Stomach (tissue), 9 donors: Measurements from ENCODE around the gene GTPBP4. TPM values are rescaled to one million over a fixed set of nuclear protein-coding genes. Genes with fewer than 3 reads are reported as not detected.

Source experiments
- DNase-seq, 2 donors: peaks; one replicate each; pipeline versions ENCODE4 v3.0.0 to v3.0.0-alpha.2; 2013 to 2019
- H3K27ac ChIP-seq, 5 donors: fragments of 200-600 bp in 4 of 5; sonication (generic) in 4 of 5; one replicate each; pipeline ENCODE4 v1.5.1; 2013 to 2019; ENCODE audit warnings: mild to moderate bottlenecking in 1 of 5, moderate library complexity in 1 of 5
- H3K27me3 ChIP-seq, 3 donors: fragments of 200-600 bp; sonication (generic); one replicate each; pipeline ENCODE4 v1.5.1; 2017 to 2019; ENCODE audit warnings: mixed run types in 1 of 3
- H3K36me3 ChIP-seq, 4 donors: fragments of 200-600 bp; sonication (generic); 1 replicate in 3 of 4; 2 replicates in 1 of 4; pipeline ENCODE4 v1.5.1; 2016 to 2019
- H3K4me1 ChIP-seq, 4 donors: fragments of 200-600 bp; sonication (generic); one replicate each; pipeline ENCODE4 v1.5.1; 2016 to 2019
- H3K4me3 ChIP-seq, 4 donors: fragments of 200-600 bp; sonication (generic) in 3 of 4; one replicate each; pipeline ENCODE4 v1.5.1; 2016 to 2019; ENCODE audit warnings: mild to moderate bottlenecking in 1 of 4
- H3K9me3 ChIP-seq, 4 donors: fragments of 200-600 bp; sonication (generic); one replicate each; pipeline ENCODE4 v1.5.1; 2016 to 2019
- EP300 ChIP-seq: sonication (generic); formaldehyde crosslinking; IDR thresholded peaks from one replicate; pipeline ENCODE4 v1.6.1; 2017; ENCODE audit warnings: antibody characterized with exemption
- POLR2A ChIP-seq, 4 donors: fragments of 450-650 bp; IDR thresholded peaks; one replicate each; pipeline ENCODE4 v1.6.1; 2016; ENCODE audit warnings: antibody characterized with exemption in 4 of 4, control low read depth in 2 of 4, mild to moderate bottlenecking in 1 of 4, moderate library complexity in 1 of 4
- POLR2AphosphoS5 ChIP-seq, 3 donors: sonication (generic); formaldehyde crosslinking; IDR thresholded peaks; one replicate each; pipeline ENCODE4 v1.6.1; 2016; ENCODE audit warnings: antibody characterized with exemption in 3 of 3
- WGBS, 5 donors: extraction: QIAGEN DNeasy Blood & Tissue Kit in 3 of 5; methylation state at CpG; one replicate each; pipeline versions ENCODE4 v1.1.5 to v1.1.7; 2013 to 2018; 5-methylcytosine and 5-hydroxymethylcytosine counted together
- intact Hi-C: fragments of 100-400 bp; cut with DNase I; formaldehyde crosslinking; loops from one replicate; pipeline ENCODE4 v1.15.1; 2023; ENCODE audit warnings: low total_unique reads
- polyA plus RNA-seq, 3 donors: library from polyadenylated mRNA; stranded (reverse); fragments of 200-250 nt; gene quantifications; one replicate each; pipeline ENCODE4 v1.2.3, GENCODE V29; 2013
- total RNA-seq, 5 donors: library from RNA; depleted of rRNA; stranded (reverse); fragments of >200 nt; gene quantifications; one replicate each; pipeline versions ENCODE4 v1.1.0 to v1.2.3, GENCODE V29; 2014 to 2016
- TF ChIP-seq, protein P1 (sequence below), 7 experiments: fragments of 450-650 bp in 4 of 7; fragments of 200-600 bp in 3 of 7; sonication (generic) in 3 of 7; IDR thresholded peaks; one replicate each; pipeline ENCODE4 v1.5.1; 2016 to 2019; ENCODE audit warnings: antibody characterized with exemption in 7 of 7, control low read depth in 2 of 7, mild to moderate bottlenecking in 1 of 7
- donor health status: healthy with polysubstance abuse.
- donor health status: Bipolar disorder and iron deficiency.
- donor health status: healthy.

Gene GTPBP4
- total and polyA plus RNA-seq, 8 donors = 8.8 to 61.7 (median 16.8) TPM

DNA sequence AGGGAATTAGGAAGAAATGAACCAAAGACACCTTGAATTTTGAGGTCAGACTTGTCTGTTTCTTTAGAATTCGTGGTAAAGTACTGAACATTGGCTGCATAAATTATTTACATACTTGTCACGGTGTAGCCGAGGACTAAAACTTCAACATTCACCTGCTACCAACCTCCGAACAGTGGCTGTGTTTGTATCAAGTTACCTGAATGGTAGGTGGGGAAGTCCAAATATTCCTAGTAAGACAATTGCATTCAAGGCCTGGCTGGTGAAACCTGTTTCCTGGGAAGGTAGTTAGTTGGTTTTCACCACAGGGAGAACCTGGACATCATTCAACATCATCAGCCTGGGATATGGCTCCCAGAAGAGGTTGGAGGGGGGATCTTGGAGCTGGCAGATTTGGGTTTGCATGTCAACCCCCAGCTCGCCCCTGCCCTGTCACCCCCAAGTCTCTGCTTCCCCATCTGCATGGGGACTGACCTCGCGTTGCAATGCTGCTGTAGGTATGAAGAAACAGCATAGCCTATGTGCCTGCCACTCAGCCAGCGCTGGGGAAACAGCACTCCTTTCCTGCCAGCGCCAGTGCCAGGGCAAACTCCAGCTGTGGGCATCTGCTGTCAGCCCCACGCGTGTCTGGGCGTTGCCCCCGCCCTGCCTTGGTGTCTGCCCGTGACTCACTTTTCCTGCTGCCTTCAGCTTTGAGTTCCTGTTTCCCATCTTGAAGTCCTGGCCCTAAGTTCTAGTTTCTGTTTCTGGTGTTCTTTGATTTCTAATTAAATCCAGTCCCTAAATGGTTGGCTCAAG lies 44.0 kb upstream of the GTPBP4 start:
- peaks cover 7 to 22% (median 9%) of the 10 kb centered on the region in 4 donors for H3K4me1 ChIP-seq
- peak overlapping the region; percentile 55 to 88 (median 76) for H3K27ac ChIP-seq
- H3K27me3 ChIP-seq = no peaks in the 10 kb centered on the region
- intact Hi-C loops = no loop called here
- WGBS, 5 donors = 35 to 48% (median 39%) methylated on average over 11 to 14 of the region's 14 CpGs
- DNase-seq = peak; percentile 70
- H3K9me3 ChIP-seq = no peaks in the 10 kb centered on the region
- no peaks in the 10 kb centered on the region for H3K36me3 ChIP-seq
- peak overlapping the region in 1 of 4 donors; percentile 20 for H3K4me3 ChIP-seq
- TF ChIP-seq POLR2AphosphoS5 (IDR thresholded peaks at IDR 0.05) = peak in 2 of 3 donors; percentile 35 to 69
- TF ChIP-seq POLR2A (IDR thresholded peaks at IDR 0.05) = no peak

DNA sequence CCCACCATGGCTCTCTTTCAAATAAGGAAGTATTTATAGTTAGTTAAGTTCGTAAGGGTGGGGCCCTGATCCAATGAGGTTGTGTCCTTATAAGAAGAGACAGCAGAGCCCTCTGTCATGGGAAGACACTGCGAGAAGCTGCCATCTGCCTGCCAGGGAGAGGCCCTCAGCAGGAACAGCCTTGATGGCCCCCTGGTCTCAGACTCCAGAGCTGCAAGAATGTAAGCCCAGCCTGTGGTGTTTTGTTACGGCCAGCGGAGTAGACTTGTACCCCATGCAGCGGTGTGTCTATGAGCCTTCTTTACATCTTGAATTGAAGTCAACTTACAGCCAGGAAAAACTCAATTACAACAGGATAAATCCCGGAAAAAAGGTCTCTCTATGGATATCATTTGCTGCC lies 42.5 kb upstream of the GTPBP4 start:
- H3K36me3 ChIP-seq = no peaks in the 10 kb centered on the region
- WGBS, 5 donors = 91 to 95% (median 94%) methylated on average over 6 of the region's 6 CpGs
- H3K4me1 ChIP-seq = peaks cover 7 to 22% (median 9%) of the 10 kb centered on the region in 4 donors
- intact Hi-C loops = no loop called here
- no peak overlapping the region for H3K27ac ChIP-seq
- H3K9me3 ChIP-seq = no peaks in the 10 kb centered on the region
- H3K4me3 ChIP-seq = no peak overlapping the region
- TF ChIP-seq POLR2A (IDR thresholded peaks at IDR 0.05) = no peak
- no peak for TF ChIP-seq POLR2AphosphoS5 (IDR thresholded peaks at IDR 0.05)
- no peak for DNase-seq
- H3K27me3 ChIP-seq = no peaks in the 10 kb centered on the region

DNA sequence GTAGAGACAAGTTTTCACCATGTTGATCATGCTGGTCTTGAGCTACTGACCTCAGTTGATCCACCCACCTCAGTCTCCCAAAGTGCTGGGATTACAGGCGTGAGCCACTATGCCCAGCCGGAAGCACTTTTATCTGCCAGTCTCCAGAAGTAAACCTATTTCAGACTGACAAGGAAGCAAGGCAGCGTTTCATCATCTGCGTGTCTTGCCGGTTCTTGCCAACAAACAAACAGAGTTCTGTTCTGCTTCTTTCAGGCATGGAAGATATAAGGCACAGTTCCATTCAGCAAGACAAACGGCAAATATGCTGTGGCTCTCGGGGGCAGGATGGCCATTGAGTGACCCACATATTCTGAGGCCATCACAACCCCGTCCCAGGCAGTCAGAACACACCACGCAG lies 41.2 kb upstream of the GTPBP4 start:
- H3K9me3 ChIP-seq = no peaks in the 10 kb centered on the region
- peak overlapping the region in 2 of 5 donors; percentile 16 to 24 for H3K27ac ChIP-seq
- no peak overlapping the region for H3K4me3 ChIP-seq
- TF ChIP-seq, protein P1, sequence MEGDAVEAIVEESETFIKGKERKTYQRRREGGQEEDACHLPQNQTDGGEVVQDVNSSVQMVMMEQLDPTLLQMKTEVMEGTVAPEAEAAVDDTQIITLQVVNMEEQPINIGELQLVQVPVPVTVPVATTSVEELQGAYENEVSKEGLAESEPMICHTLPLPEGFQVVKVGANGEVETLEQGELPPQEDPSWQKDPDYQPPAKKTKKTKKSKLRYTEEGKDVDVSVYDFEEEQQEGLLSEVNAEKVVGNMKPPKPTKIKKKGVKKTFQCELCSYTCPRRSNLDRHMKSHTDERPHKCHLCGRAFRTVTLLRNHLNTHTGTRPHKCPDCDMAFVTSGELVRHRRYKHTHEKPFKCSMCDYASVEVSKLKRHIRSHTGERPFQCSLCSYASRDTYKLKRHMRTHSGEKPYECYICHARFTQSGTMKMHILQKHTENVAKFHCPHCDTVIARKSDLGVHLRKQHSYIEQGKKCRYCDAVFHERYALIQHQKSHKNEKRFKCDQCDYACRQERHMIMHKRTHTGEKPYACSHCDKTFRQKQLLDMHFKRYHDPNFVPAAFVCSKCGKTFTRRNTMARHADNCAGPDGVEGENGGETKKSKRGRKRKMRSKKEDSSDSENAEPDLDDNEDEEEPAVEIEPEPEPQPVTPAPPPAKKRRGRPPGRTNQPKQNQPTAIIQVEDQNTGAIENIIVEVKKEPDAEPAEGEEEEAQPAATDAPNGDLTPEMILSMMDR (IDR thresholded peaks at IDR 0.05) = no peak
- peak in 1 of 3 donors; percentile 13 for TF ChIP-seq POLR2AphosphoS5 (IDR thresholded peaks at IDR 0.05)
- H3K36me3 ChIP-seq = no peaks in the 10 kb centered on the region
- H3K27me3 ChIP-seq = no peaks in the 10 kb centered on the region
- WGBS, 5 donors = 66 to 73% (median 70%) methylated on average over 9 of the region's 9 CpGs
- DNase-seq = no peak
- peaks cover 7 to 22% (median 9%) of the 10 kb centered on the region in 4 donors for H3K4me1 ChIP-seq
- intact Hi-C loops = no loop called here

DNA sequence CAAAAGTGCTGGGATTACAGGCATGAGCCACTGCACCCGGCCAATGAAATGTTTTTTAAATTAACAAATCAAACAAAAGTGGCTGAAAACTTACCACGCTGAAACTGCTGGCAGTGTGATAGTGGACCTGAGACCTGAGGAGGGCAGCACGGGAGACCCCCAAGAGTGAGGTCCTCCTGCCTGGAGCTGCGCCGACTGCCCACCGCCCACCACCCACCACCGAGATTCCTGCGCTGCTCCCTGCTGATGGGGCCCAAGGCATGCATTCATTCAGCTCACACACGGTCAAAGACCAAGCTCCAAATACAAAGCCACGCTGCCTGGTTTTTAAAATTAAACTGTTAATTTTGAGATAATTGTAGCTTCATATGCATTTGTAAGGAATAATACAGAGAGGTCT lies 40.4 kb upstream of the GTPBP4 start:
- TF ChIP-seq POLR2A (IDR thresholded peaks at IDR 0.05) (no peak), POLR2AphosphoS5 (IDR thresholded peaks at IDR 0.05) (no peak), EP300 (no peak)
- peaks cover 7 to 22% (median 9%) of the 10 kb centered on the region in 4 donors for H3K4me1 ChIP-seq
- H3K27ac ChIP-seq = no peak overlapping the region
- H3K27me3 ChIP-seq = no peaks in the 10 kb centered on the region
- no peaks in the 10 kb centered on the region for H3K9me3 ChIP-seq
- intact Hi-C loops = no loop called here
- WGBS, 5 donors = 89 to 97% (median 96%) methylated on average over 10 of the region's 10 CpGs
- no peak for DNase-seq
- no peaks in the 10 kb centered on the region for H3K36me3 ChIP-seq
- no peak overlapping the region for H3K4me3 ChIP-seq

DNA sequence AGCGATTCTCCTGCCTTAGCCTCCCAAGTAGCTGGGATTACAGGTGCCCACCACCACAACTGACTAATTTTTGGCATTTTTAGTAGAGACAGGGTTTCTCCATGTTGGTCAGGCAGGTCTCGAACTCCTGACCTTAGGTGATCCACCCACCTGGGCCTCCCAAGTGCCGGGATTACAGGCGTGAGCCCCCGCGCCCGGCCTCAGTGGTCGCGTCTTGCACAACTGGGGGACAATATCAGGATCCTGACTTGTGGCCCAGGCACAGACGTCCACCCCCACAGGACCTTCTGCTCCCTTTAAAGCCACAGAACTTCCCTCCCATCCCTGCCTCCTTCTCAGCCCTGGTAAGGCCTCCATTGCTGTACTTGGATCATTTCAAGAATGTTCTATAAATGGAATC lies 39.9 kb upstream of the GTPBP4 start:
- Histone ChIP-seq H3K27ac (no peak overlapping the region), H3K9me3 (no peaks in the 10 kb centered on the region), H3K27me3 (no peaks in the 10 kb centered on the region), H3K4me3 (no peak overlapping the region), H3K36me3 (no peaks in the 10 kb centered on the region), H3K4me1 (peaks cover 7 to 22% (median 9%) of the 10 kb centered on the region in 4 donors)
- intact Hi-C loops = no loop called here
- TF ChIP-seq POLR2AphosphoS5 (IDR thresholded peaks at IDR 0.05) (no peak), POLR2A (IDR thresholded peaks at IDR 0.05) (no peak), EP300 (no peak)
- TF ChIP-seq, protein P1 (IDR thresholded peaks at IDR 0.05) = no peak
- 84 to 97% (median 96%) methylated on average over 10 of the region's 10 CpGs for WGBS, 5 donors
- no peak for DNase-seq

DNA sequence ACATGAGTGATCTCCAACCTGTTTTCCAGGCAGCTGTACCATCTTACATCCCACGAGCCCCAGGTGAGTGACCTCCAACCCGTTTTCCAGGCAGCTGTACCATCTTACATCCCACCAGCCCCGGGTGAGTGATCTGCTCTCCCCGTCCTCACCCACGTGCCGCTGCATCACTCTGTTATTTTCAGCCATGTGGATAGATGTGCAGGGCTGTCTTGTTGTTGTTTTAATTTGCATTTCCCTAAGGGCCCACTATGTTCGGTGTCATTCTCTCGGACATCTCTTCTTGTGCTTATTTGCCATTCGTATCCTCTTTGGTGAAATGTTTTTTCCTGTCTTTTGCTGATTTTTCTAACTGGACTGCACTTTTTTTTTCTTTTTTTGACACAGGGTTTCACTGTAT lies 38.8 kb upstream of the GTPBP4 start:
- Histone ChIP-seq H3K4me3 (no peak overlapping the region), H3K36me3 (no peaks in the 10 kb centered on the region), H3K27me3 (no peaks in the 10 kb centered on the region), H3K27ac (no peak overlapping the region), H3K4me1 (peaks cover 0 to 13% (median 3%) of the 10 kb centered on the region in 4 donors), H3K9me3 (no peaks in the 10 kb centered on the region)
- intact Hi-C loops = no loop called here
- WGBS, 5 donors = 82 to 91% (median 86%) methylated on average over 9 of the region's 9 CpGs
- no peak for DNase-seq
- TF ChIP-seq, protein P1 (IDR thresholded peaks at IDR 0.05) = no peak
